GM10248 (cell line): ENCODE data around the gene EFCAB8.
"Not testable (repeated sequence)": the region's sequence is repeated elsewhere in the genome, so short reads cannot be mapped to it uniquely, and the experiment has no call there.

ENCODE experiments used
- CTCF ChIA-PET: fragments of 300-600 bp; sonication (Branson Sonifier 250); formaldehyde crosslinking; extraction: SDS; loops from one replicate; lab custom pipeline; 2021; ENCODE audit warnings: antibody characterized with exemption; lab: Yijun Ruan, JAX
- POLR2A ChIA-PET: fragments of 350-650 bp; sonication (Branson Sonifier 250); formaldehyde crosslinking; extraction: SDS; loops from one replicate; lab custom pipeline; 2020; ENCODE audit warnings: antibody characterized with exemption; lab: Yijun Ruan, JAX
- DNase-seq: peaks from one replicate; pipeline ENCODE4 v3.0.0; 2012; ENCODE audit errors: extremely low spot score
- TF ChIP-seq, protein P1 (sequence below): IDR thresholded peaks from 2 replicates; pipeline ENCODE4 v1.5.1; 2012; ENCODE audit warnings: mild to moderate bottlenecking, low read depth; ENCODE audit errors: extremely low read depth, missing control alignments, control extremely low read depth

The EFCAB8 gene

DNA sequence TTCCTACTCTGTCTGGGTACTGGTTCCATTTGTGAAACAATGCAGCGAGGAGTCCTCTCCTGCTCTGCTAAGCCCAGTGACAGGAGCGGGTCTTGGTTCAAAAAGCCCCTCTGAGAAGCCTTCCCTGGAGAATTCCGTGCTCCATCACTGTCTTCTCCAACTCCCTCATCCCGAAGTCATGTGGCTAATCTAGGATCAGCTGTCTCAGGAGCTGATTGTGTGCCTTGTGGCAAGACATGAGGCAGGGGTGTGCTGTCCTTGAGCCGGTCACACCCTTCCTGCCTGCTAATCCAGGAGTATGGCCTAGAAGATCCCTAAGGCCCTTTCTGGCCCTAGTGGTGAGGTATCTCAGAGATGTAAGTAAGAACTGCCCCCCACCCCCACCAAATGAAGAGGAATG, 72.0 kb downstream of the EFCAB8 start:
- no peak for DNase-seq
- ChIA-PET CTCF (interaction anchor here (1.1 to 1.4 kb wide), 2 partner anchors 27 to 35 kb away, joined by 3 read pairs; no protein-coding TSS in a partner anchor), POLR2A (no interaction called here)
- TF ChIP-seq, protein P1, sequence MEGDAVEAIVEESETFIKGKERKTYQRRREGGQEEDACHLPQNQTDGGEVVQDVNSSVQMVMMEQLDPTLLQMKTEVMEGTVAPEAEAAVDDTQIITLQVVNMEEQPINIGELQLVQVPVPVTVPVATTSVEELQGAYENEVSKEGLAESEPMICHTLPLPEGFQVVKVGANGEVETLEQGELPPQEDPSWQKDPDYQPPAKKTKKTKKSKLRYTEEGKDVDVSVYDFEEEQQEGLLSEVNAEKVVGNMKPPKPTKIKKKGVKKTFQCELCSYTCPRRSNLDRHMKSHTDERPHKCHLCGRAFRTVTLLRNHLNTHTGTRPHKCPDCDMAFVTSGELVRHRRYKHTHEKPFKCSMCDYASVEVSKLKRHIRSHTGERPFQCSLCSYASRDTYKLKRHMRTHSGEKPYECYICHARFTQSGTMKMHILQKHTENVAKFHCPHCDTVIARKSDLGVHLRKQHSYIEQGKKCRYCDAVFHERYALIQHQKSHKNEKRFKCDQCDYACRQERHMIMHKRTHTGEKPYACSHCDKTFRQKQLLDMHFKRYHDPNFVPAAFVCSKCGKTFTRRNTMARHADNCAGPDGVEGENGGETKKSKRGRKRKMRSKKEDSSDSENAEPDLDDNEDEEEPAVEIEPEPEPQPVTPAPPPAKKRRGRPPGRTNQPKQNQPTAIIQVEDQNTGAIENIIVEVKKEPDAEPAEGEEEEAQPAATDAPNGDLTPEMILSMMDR: no peak

DNA sequence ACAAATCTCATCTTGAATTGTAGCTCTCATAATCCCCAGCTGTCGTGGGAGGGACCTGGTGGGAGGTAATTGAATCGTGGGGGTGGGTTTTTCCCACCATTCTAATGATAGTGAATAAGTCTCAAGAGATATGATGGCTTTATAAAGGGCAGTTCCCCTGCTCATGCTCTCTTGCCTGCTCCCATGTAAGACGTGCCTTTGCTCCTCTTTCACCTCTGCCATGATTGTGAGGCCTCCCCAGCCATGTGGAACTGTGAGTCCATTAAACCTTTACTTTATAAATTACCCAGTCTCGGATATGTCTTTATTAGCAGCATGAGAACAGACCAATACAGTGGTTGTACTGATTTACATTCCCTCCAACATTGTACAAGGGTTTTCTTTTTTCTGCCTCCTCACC, 75.9 kb downstream of the EFCAB8 start:
- TF ChIP-seq, protein P1: no peak
- POLR2A ChIA-PET: no interaction called here
- CTCF ChIA-PET: no interaction called here
- no peak for DNase-seq

DNA sequence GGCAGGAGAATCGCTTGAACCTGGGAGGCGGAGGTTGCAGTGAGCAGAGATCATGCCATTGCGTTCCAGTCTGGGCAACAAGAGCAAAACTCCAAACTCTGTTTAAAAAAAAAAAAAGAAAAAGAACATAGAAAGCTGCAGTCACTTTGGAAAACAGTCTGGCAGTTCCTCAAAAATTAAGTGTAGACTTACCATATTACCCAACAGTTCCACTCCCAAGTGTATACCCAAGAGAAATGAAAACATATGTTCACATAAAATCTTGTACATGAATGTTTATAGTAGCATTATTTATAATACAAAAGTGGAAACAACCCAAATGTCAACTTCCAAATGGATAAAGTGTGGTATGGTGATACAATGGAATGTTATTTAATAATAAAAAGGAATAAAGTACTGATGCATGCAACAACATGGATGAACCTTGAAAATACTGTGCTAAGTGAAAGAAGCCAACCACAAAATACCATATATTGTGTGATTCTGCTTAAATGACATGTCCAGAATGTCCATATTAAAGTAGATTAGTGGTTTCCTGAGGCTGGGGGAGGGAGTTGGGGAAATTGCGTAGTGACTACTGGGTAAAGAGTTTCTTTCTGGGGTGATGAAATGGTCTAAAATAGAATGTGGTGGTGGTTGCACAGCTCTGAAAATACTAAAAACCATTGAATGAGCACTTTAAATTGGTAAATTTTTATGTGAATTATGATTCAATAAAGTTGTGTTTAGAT, 82.6 kb downstream of the EFCAB8 start:
- POLR2A ChIA-PET: no interaction called here
- TF ChIP-seq, protein P1: no peak
- DNase-seq: no peak
- CTCF ChIA-PET: no interaction called here

DNA sequence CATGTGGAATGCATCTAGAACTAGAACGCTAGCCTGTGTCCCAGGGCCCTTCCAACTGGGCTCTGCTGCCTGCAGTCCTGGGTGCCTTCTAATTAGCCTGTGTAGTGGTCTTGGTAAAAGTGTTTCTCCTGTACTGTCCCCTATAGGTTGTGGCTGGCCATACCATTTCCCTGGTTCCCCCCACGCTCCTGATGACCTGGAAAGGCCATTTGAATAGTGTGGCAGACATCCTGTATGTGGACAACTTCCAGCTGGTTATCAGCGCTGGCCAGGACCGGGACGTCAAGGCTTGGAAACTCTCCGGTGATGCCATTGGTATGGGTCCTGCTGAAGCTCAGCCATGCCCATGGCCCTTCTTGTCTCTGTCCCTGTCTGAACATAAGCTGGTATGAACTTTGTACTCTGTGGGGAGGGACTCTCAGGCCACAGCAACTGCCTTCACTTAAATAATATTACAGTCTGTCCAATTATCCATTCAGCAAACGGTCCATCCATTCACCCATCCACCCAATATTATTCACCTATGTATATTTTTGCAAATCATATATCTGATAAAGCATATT, 84.8 kb downstream of the EFCAB8 start:
- ChIA-PET POLR2A (no interaction called here), CTCF (interaction anchor here (2.3 kb wide), 1 partner anchor 154 kb away, joined by 10 read pairs; no protein-coding TSS in a partner anchor)
- DNase-seq: no peak
- TF ChIP-seq, protein P1: no peak

DNA sequence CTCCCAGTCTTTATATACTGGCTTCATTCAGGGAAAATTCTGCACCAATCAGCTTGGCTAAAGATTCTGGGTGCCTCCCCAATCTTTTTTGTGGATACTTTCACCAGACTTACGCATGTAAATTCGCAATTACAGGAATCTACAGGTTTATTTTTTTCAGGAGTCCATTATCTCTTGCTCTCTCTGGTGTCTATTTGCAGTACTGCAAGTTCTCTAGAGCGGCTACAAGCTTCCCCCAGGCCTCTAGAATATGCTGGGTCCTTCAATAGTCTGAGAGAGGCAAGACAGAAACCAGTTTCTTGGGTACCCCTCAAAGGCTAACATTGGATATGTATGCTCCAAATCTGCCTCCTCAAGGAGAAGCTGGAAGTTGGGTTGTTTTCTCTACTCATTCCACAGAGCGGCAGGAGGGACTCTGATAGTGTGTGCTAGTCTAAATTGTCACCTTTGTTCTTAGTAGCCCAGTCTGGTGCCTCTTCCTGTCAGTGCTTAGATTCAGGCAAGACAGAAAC, 87.0 kb downstream of the EFCAB8 start:
- DNase-seq: no peak
- ChIA-PET CTCF (interaction anchor here (0.9 to 2.3 kb wide), 8 partner anchors 10 to 272 kb away, joined by 3 to 10 read pairs (median 3); partner anchors contain the start of gene C20orf203), POLR2A (no interaction called here)
- TF ChIP-seq, protein P1: peak; percentile 1

DNA sequence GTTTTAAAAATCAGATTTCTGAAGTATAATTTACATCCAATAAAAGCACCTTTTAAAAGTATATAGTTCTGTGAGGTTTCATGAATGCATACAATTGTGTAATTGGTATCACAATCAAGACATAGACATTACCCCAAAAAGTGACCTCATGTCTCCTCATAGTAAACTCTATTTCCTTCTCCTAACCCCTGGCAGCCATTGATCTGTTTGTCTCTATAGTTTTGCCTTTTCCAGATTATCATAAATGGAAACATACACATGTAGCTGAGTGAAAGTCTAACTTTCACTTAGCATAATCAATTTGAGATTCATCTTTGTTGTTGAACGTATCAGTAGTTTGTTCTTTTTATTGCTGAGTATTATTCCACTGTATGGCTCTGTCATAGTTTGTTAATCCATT, 87.9 kb downstream of the EFCAB8 start:
- POLR2A ChIA-PET: no interaction called here
- TF ChIP-seq, protein P1: no peak
- CTCF ChIA-PET: interaction anchor here (1.2 to 1.5 kb wide), 4 partner anchors 11 to 273 kb away, joined by 3 to 5 read pairs (median 3); partner anchors contain the start of gene C20orf203
- no peak for DNase-seq

DNA sequence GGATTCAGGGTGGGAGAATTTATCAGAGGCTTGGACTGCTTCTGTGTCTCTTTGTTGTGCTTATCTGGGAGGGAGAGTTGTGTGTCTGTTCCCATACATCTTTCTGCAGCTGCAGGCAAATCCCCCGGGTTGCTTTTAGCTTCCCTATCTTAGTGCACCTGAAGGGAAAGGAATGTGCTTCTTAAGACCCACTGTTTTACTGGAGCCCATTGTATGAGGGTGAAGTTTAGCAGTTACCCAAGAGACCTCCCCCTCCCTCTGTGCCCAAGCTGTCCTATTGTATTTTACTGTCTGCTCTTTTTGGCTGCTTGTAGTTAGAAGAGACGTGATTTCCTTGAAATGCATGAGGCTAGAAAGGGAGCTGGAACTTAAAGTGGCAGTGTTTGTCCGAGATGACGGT, 91.8 kb downstream of the EFCAB8 start:
- ChIA-PET CTCF (interaction anchor here (1.2 to 1.6 kb wide), 3 partner anchors 17 to 51 kb away, joined by 3 to 4 read pairs (median 3); no protein-coding TSS in a partner anchor), POLR2A (interaction anchor here (0.6 kb wide), 1 partner anchor 131 kb away, joined by 4 read pairs; the partner anchor contains the start of gene MAPRE1)
- DNase-seq: not testable (repeated sequence)
